Measurements from ENCODE around the gene PPP3CA. TPM values are rescaled to one million over a fixed set of nuclear protein-coding genes. Genes with fewer than 3 reads are reported as not detected.

PPP3CA gene
- total and polyA plus RNA-seq, 11 donors: 5.9 to 32.5 (median 19.3) TPM

- TF ChIP-seq, protein P1, sequence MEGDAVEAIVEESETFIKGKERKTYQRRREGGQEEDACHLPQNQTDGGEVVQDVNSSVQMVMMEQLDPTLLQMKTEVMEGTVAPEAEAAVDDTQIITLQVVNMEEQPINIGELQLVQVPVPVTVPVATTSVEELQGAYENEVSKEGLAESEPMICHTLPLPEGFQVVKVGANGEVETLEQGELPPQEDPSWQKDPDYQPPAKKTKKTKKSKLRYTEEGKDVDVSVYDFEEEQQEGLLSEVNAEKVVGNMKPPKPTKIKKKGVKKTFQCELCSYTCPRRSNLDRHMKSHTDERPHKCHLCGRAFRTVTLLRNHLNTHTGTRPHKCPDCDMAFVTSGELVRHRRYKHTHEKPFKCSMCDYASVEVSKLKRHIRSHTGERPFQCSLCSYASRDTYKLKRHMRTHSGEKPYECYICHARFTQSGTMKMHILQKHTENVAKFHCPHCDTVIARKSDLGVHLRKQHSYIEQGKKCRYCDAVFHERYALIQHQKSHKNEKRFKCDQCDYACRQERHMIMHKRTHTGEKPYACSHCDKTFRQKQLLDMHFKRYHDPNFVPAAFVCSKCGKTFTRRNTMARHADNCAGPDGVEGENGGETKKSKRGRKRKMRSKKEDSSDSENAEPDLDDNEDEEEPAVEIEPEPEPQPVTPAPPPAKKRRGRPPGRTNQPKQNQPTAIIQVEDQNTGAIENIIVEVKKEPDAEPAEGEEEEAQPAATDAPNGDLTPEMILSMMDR (IDR thresholded peaks at IDR 0.05): no peak
- TF ChIP-seq POLR2A (IDR thresholded peaks at IDR 0.05): no peak
- Histone ChIP-seq H3K9me3 (peaks cover 0 to 7% (median 0%) of the 10 kb centered on the region in 12 donors), H3K36me3 (no peaks in the 10 kb centered on the region), H3K4me3 (no peak overlapping the region), H3K27ac (peak overlapping the region in 1 of 12 donors; percentile 17), H3K27me3 (no peaks in the 10 kb centered on the region), H3K4me1 (peaks cover 0 to 26% (median 0%) of the 10 kb centered on the region in 12 donors)
- intact Hi-C loops (cut with DNase I): no loop called here
- WGBS, 4 donors: 70 to 84% (median 72%) methylated on average over 3 of the region's 3 CpGs
- ATAC-seq (no peak), DNase-seq (no peak)
These were observed 220.0 kb downstream of the PPP3CA start for GRCh38 chr4:101127176-101127790.

DNA sequence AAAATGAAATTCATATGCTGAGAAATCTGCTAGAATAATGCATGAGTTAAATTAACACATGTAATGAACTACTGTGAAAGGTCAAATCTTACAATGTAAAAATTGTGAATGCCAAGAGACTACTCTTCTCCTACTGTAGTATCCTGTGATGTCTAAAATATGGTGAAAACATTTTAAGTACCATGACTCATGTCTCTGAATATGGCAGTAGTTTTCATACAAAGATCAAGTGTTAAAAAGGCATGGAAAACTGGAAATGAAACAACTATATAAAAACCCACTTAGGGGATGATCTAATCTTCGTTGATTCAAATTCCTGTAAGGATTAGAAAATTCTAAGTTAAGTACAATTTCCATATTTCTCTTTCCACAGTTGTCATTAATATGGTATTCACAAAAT is 221.3 kb downstream of the PPP3CA start:
- TF ChIP-seq, protein P1 (IDR thresholded peaks at IDR 0.05): no peak
- no peak for TF ChIP-seq POLR2A (IDR thresholded peaks at IDR 0.05)
- Histone ChIP-seq H3K36me3 (no peaks in the 10 kb centered on the region), H3K4me3 (no peak overlapping the region), H3K9me3 (peaks cover 0 to 5% (median 0%) of the 10 kb centered on the region in 12 donors), H3K27me3 (no peaks in the 10 kb centered on the region), H3K27ac (peak overlapping the region in 1 of 12 donors; percentile 17), H3K4me1 (peaks cover 0 to 26% (median 0%) of the 10 kb centered on the region in 12 donors)
- WGBS, 4 donors: 67 to 76% (median 70%) methylated on average over 1 of the region's 1 CpG
- intact Hi-C loops (cut with DNase I): no loop called here
- DNase-seq: no peak
- ATAC-seq: peak in 2 of 4 donors; percentile 16 to 53

DNA sequence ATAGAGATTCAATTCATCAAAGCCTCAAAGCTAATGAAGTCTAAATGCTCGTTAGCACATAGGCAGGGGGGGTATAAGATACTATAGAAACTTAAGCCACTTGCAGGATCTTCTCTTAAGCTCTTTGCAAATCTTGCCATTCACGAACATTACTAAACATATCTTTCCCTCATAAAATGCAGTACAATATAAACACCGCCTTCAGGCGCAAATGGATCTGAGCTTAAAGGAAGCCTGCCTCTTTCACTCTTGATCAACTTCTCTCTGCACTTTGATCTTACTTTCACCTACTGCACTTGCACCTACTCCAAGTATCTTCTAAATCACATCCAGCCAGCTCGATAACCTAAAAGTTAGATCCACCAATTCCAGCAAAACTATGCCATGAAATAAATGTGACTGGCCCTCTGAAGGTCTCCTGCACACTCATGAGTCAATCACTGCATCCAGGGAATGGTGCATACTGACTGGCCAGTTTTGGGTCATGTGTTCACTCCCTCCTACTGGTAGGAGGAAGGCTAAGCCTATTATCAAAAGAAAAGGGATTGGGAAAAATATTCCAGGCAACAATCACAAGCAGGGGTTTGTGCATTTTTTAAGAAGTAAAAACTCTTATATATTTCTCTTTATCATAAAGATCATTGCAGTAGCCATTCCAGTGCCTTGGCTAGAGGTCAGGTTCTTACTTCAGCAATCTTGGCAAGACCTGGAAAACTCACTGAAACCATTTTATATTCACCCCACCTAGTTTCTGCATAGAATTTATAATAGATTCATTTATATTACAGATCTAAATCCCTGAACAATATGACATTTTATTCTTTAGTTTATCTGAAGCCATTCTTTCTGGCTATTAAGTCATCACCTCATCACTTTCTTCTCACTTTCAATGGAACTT is 222.0 kb downstream of the PPP3CA start:
- no peaks in the 10 kb centered on the region for H3K9me3 ChIP-seq
- TF ChIP-seq POLR2A (IDR thresholded peaks at IDR 0.05): no peak
- TF ChIP-seq, protein P1 (IDR thresholded peaks at IDR 0.05): no peak
- no peaks in the 10 kb centered on the region for H3K36me3 ChIP-seq
- 96 to 97% (median 96%) methylated on average over 5 of the region's 5 CpGs for WGBS, 4 donors
- H3K27me3 ChIP-seq: no peaks in the 10 kb centered on the region
- intact Hi-C loops (cut with DNase I): no loop called here
- H3K27ac ChIP-seq: no peak overlapping the region
- H3K4me1 ChIP-seq: peaks cover 0 to 26% (median 0%) of the 10 kb centered on the region in 12 donors
- no peak overlapping the region for H3K4me3 ChIP-seq
- no peak for DNase-seq
- no peak for ATAC-seq

DNA sequence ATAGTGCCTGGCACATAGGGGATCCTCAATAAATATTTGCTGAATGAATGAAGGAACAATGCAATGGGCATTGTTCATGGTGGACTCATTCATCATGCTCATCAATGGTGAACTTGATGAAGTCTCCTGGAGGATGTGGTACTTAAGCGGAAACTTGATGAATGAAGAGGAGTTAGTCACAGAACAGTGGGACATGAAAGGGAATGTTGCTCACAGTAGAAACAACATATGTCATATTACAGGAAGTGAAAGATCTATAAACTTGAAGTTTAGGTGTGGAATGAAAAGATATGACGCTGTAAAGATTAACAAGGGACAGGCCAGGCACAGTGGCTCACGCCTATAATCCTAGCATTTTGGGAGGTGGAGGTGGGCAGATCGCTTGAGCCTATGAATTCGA is 224.1 kb downstream of the PPP3CA start:
- peaks cover 0 to 25% (median 0%) of the 10 kb centered on the region in 12 donors for H3K4me1 ChIP-seq
- DNase-seq (no peak), ATAC-seq (no peak)
- intact Hi-C loops (cut with DNase I): no loop called here
- H3K36me3 ChIP-seq: no peaks in the 10 kb centered on the region
- H3K27me3 ChIP-seq: no peaks in the 10 kb centered on the region
- H3K27ac ChIP-seq: no peak overlapping the region
- no peaks in the 10 kb centered on the region for H3K9me3 ChIP-seq
- TF ChIP-seq POLR2A (IDR thresholded peaks at IDR 0.05): no peak
- TF ChIP-seq, protein P1 (IDR thresholded peaks at IDR 0.05): no peak
- no peak overlapping the region for H3K4me3 ChIP-seq
- 96 to 98% (median 97%) methylated on average over 5 of the region's 5 CpGs for WGBS, 4 donors
